GM12878 (cell line): ENCODE results near the gene CCR5AS. TPM values are rescaled to one million over a fixed set of nuclear protein-coding genes. Genes with fewer than 3 reads are reported as not detected.

Experiments used
- NFYB ChIP-seq: IDR thresholded peaks from 2 replicates; pipeline ENCODE4 v1.6.1; 2011; ENCODE audit warnings: low read depth, mild to moderate bottlenecking, low read length, improper control_type of control experiment, moderate library complexity; ENCODE audit not compliant: insufficient read depth
- polyA plus RNA-seq, 11 experiments: library from polyadenylated mRNA; depleted of rRNA in 4 of 11; unstranded in 6 of 11; stranded (reverse) in 5 of 11; fragments of >200 nt; fragmentation: Nextera tagmentation in 4 of 11; fragmentation: Illumina TruSeq in 1 of 11; extraction: Ambion mirVana in 4 of 11; extraction: Trizol in 1 of 11; gene quantifications; 1 replicate in 1 of 11; 2 replicates in 10 of 11; pipeline versions ENCODE4 v1.2.1 to v1.2.3, GENCODE V29; 2011 to 2016; ENCODE audit warnings: inconsistent platforms in 2 of 11, missing spikeins in 2 of 11, low read depth in 1 of 11
- total RNA-seq, 4 experiments: library from RNA; depleted of rRNA in 3 of 4; stranded (reverse); fragments of >200 nt in 3 of 4; fragmentation: Illumina TruSeq in 1 of 4; extraction: Trizol in 1 of 4; gene quantifications; 2 replicates each; pipeline versions ENCODE4 v1.2.1 to v1.2.3, GENCODE V29; 2013 to 2021

The CCR5AS gene

DNA sequence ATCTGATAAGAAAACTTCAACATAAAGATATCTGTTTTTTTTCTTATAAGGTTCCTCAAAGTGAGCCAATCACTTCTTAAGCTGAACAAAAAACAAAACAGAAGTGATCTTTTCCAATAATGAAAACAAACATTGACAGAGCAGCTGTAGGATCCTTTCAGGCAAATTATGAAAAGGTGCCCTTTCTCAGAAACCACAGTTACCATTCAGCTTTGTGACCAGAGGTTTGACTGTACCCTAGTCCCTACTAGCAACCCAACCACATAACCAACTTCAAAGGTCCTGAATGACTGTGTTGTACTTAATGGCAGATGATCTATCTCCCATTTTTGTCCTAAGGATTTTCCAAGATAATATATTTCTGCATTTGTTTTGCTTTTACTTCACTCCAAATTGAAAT is 92.3 kb downstream of the CCR5AS start (continued):
- no peak for TF ChIP-seq NFYB

Other genes with a start within 250 kb of the CCR5AS start
Only the 7 nearest of the 9 such genes appear.
- 0.23 and 0.65 TPM in 2 replicates for gene CCR3, start 164.6 kb downstream of the CCR5AS start, total RNA-seq (2014; rRNA removed)
- gene CCR3, start 164.6 kb downstream of the CCR5AS start, total RNA-seq (2014; rRNA removed; fragmentation: Illumina TruSeq; extraction: Trizol), result 0.27 and 0.60 TPM in 2 replicates
- 0.41 and 0.66 TPM in 2 replicates for gene CCR3, start 164.6 kb downstream of the CCR5AS start, total RNA-seq (2021)
- gene CCR3, start 164.6 kb downstream of the CCR5AS start, polyA plus RNA-seq (2011; rRNA removed), result not detected in 2 replicates
- 0.65 and 0.78 TPM in 2 replicates for gene CCR3, start 164.6 kb downstream of the CCR5AS start, polyA plus RNA-seq (2014; fragmentation: Illumina TruSeq; extraction: Trizol)
- under 1 TPM; 0.53 TPM for gene CCR3, start 164.6 kb downstream of the CCR5AS start, polyA plus RNA-seq (2014; fragmentation: Nextera tagmentation; extraction: Ambion mirVana)
- gene CCR3, start 164.6 kb downstream of the CCR5AS start, polyA plus RNA-seq (2014; rRNA removed), result 0.58 TPM in 2 replicates
- gene CCR3, start 164.6 kb downstream of the CCR5AS start, polyA plus RNA-seq (2016; fragmentation: Nextera tagmentation; extraction: Ambion mirVana), result under 1 TPM; 0.13 to 0.20 TPM
- 3.6 and 4.4 TPM in 2 replicates for gene CCR2, start 53.0 kb downstream of the CCR5AS start, total RNA-seq (2014; rRNA removed)
- 4.3 and 4.4 TPM in 2 replicates for gene CCR2, start 53.0 kb downstream of the CCR5AS start, total RNA-seq (2014; rRNA removed; fragmentation: Illumina TruSeq; extraction: Trizol)
- gene CCR2, start 53.0 kb downstream of the CCR5AS start, total RNA-seq (2021), result 2.5 and 3.5 TPM in 2 replicates
- gene CCR2, start 53.0 kb downstream of the CCR5AS start, polyA plus RNA-seq (2011; rRNA removed), result not detected in 2 replicates
- gene CCR2, start 53.0 kb downstream of the CCR5AS start, polyA plus RNA-seq (2014; fragmentation: Illumina TruSeq; extraction: Trizol), result 3.6 and 4.1 TPM in 2 replicates
- gene CCR2, start 53.0 kb downstream of the CCR5AS start, polyA plus RNA-seq (2014; fragmentation: Nextera tagmentation; extraction: Ambion mirVana), result 1 to 10 TPM; 2.5 to 4.7 TPM
- gene CCR2, start 53.0 kb downstream of the CCR5AS start, polyA plus RNA-seq (2014; rRNA removed), result 2.1 and 2.7 TPM in 2 replicates
- 1 to 10 TPM; 1.9 to 2.7 TPM for gene CCR2, start 53.0 kb downstream of the CCR5AS start, polyA plus RNA-seq (2016; fragmentation: Nextera tagmentation; extraction: Ambion mirVana)
- gene CCR5, start 36.1 kb downstream of the CCR5AS start, total RNA-seq (2014; rRNA removed), result 0.17 and 0.27 TPM in 2 replicates
- 0.92 and 1.2 TPM in 2 replicates for gene CCR5, start 36.1 kb downstream of the CCR5AS start, total RNA-seq (2014; rRNA removed; fragmentation: Illumina TruSeq; extraction: Trizol)
- gene CCR5, start 36.1 kb downstream of the CCR5AS start, total RNA-seq (2021), result 1.2 TPM in 2 replicates
- not detected in 2 replicates for gene CCR5, start 36.1 kb downstream of the CCR5AS start, polyA plus RNA-seq (2011; rRNA removed)
- gene CCR5, start 36.1 kb downstream of the CCR5AS start, polyA plus RNA-seq (2014; fragmentation: Illumina TruSeq; extraction: Trizol), result 1.6 TPM in 2 replicates
- under 1 TPM; 0.21 to 0.51 TPM for gene CCR5, start 36.1 kb downstream of the CCR5AS start, polyA plus RNA-seq (2014; fragmentation: Nextera tagmentation; extraction: Ambion mirVana)
- 0.94 and 1.2 TPM in 2 replicates for gene CCR5, start 36.1 kb downstream of the CCR5AS start, polyA plus RNA-seq (2014; rRNA removed)
- under 1 TPM; 0.49 to 0.82 TPM for gene CCR5, start 36.1 kb downstream of the CCR5AS start, polyA plus RNA-seq (2016; fragmentation: Nextera tagmentation; extraction: Ambion mirVana)
- gene CCRL2, start 193 bp upstream of the CCR5AS start, total RNA-seq (2014; rRNA removed), result 2.1 and 2.3 TPM in 2 replicates
- gene CCRL2, start 193 bp upstream of the CCR5AS start, total RNA-seq (2014; rRNA removed; fragmentation: Illumina TruSeq; extraction: Trizol), result 1.8 and 2.2 TPM in 2 replicates
- gene CCRL2, start 193 bp upstream of the CCR5AS start, total RNA-seq (2021), result 1.6 and 2.1 TPM in 2 replicates
- gene CCRL2, start 193 bp upstream of the CCR5AS start, polyA plus RNA-seq (2011; rRNA removed), result 0.04 TPM in 1 of 2 replicates, not detected in the other
- 1.7 and 2.1 TPM in 2 replicates for gene CCRL2, start 193 bp upstream of the CCR5AS start, polyA plus RNA-seq (2014; fragmentation: Illumina TruSeq; extraction: Trizol)
- gene CCRL2, start 193 bp upstream of the CCR5AS start, polyA plus RNA-seq (2014; fragmentation: Nextera tagmentation; extraction: Ambion mirVana), result 1 to 10 TPM; 1.5 to 2.2 TPM
- gene CCRL2, start 193 bp upstream of the CCR5AS start, polyA plus RNA-seq (2014; rRNA removed), result 1.6 and 2.5 TPM in 2 replicates
- 1 to 10 TPM; 1.2 to 1.7 TPM for gene CCRL2, start 193 bp upstream of the CCR5AS start, polyA plus RNA-seq (2016; fragmentation: Nextera tagmentation; extraction: Ambion mirVana)
- gene LTF, start 57.8 kb upstream of the CCR5AS start, total RNA-seq (2014; rRNA removed), result 0.44 TPM in 1 of 2 replicates, not detected in the other
- not detected in 2 replicates for gene LTF, start 57.8 kb upstream of the CCR5AS start, total RNA-seq (2014; rRNA removed; fragmentation: Illumina TruSeq; extraction: Trizol)
- 0.31 TPM in 1 of 2 replicates, not detected in the other for gene LTF, start 57.8 kb upstream of the CCR5AS start, total RNA-seq (2021)
- gene LTF, start 57.8 kb upstream of the CCR5AS start, polyA plus RNA-seq (2011; rRNA removed), result not detected in 2 replicates
- 0.03 TPM in 1 of 2 replicates, not detected in the other for gene LTF, start 57.8 kb upstream of the CCR5AS start, polyA plus RNA-seq (2014; fragmentation: Illumina TruSeq; extraction: Trizol)
- not detected for gene LTF, start 57.8 kb upstream of the CCR5AS start, polyA plus RNA-seq (2014; fragmentation: Nextera tagmentation; extraction: Ambion mirVana)
- gene LTF, start 57.8 kb upstream of the CCR5AS start, polyA plus RNA-seq (2014; rRNA removed), result not detected in 2 replicates
- not detected for gene LTF, start 57.8 kb upstream of the CCR5AS start, polyA plus RNA-seq (2016; fragmentation: Nextera tagmentation; extraction: Ambion mirVana)
- not detected in 2 replicates for gene RTP3, start 90.9 kb upstream of the CCR5AS start, total RNA-seq (2014; rRNA removed)
- not detected in 2 replicates for gene RTP3, start 90.9 kb upstream of the CCR5AS start, total RNA-seq (2014; rRNA removed; fragmentation: Illumina TruSeq; extraction: Trizol)
- not detected in 2 replicates for gene RTP3, start 90.9 kb upstream of the CCR5AS start, total RNA-seq (2021)
- gene RTP3, start 90.9 kb upstream of the CCR5AS start, polyA plus RNA-seq (2011; rRNA removed), result not detected in 2 replicates
- gene RTP3, start 90.9 kb upstream of the CCR5AS start, polyA plus RNA-seq (2014; fragmentation: Illumina TruSeq; extraction: Trizol), result not detected in 2 replicates
- under 1 TPM in 1 of 2 experiments, not detected in 1; 0.06 TPM for gene RTP3, start 90.9 kb upstream of the CCR5AS start, polyA plus RNA-seq (2014; fragmentation: Nextera tagmentation; extraction: Ambion mirVana)
- not detected in 2 replicates for gene RTP3, start 90.9 kb upstream of the CCR5AS start, polyA plus RNA-seq (2014; rRNA removed)
- not detected for gene RTP3, start 90.9 kb upstream of the CCR5AS start, polyA plus RNA-seq (2016; fragmentation: Nextera tagmentation; extraction: Ambion mirVana)
- not detected in 2 replicates for gene LRRC2, start 159.2 kb upstream of the CCR5AS start, total RNA-seq (2014; rRNA removed)
- not detected in 2 replicates for gene LRRC2, start 159.2 kb upstream of the CCR5AS start, total RNA-seq (2014; rRNA removed; fragmentation: Illumina TruSeq; extraction: Trizol)
- gene LRRC2, start 159.2 kb upstream of the CCR5AS start, total RNA-seq (2021), result not detected in 2 replicates
- not detected in 2 replicates for gene LRRC2, start 159.2 kb upstream of the CCR5AS start, polyA plus RNA-seq (2011; rRNA removed)
- not detected in 2 replicates for gene LRRC2, start 159.2 kb upstream of the CCR5AS start, polyA plus RNA-seq (2014; fragmentation: Illumina TruSeq; extraction: Trizol)
- gene LRRC2, start 159.2 kb upstream of the CCR5AS start, polyA plus RNA-seq (2014; fragmentation: Nextera tagmentation; extraction: Ambion mirVana), result not detected
- not detected in 2 replicates for gene LRRC2, start 159.2 kb upstream of the CCR5AS start, polyA plus RNA-seq (2014; rRNA removed)
- not detected for gene LRRC2, start 159.2 kb upstream of the CCR5AS start, polyA plus RNA-seq (2016; fragmentation: Nextera tagmentation; extraction: Ambion mirVana)